ENCODE results near the gene AS3MT.
A peak's percentile ranks its signal among the peaks of the same experiment; 100 is the strongest.

Gene AS3MT

DNA sequence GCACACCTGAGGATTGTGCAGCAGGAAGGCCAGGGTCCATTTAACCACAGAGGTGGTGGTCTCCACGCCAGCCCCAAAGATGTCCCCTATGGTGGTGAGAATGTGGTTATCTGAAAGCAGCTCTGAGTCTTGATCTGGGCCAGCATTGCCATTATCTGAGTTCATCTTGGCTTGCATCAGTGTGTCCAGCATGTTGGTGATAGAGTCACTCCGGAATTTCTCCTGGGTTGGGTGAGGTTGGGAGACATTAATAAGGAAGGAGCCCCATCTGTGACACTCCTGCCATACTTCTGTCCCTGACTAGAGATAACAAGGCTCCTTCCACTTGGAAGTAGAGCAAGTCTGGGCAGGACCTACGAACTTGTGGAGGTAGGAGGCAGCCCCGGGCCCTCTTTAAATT is 36.3 kb upstream of the AS3MT start:
- no peak overlapping the region for H2BK5ac ChIP-seq (ENCODE audit: low read depth, low read length, poor library complexity, severe bottlenecking)
- H3K23ac ChIP-seq (ENCODE audit: low read length in 2 of 2) = no peak overlapping the region
- H3K9ac ChIP-seq (ENCODE audit: low read length) = no peak overlapping the region
- no peak overlapping the region for H2AFZ ChIP-seq (ENCODE audit: low read depth, low read length)
- peaks cover 7% of the 10 kb centered on the region for H3K9me3 ChIP-seq (ENCODE audit: control insufficient read depth, low read length)
- H4K91ac ChIP-seq (ENCODE audit: low read length) = no peak overlapping the region
- no peak overlapping the region for H2BK12ac ChIP-seq (ENCODE audit: low read length in 2 of 2)
- H2BK15ac ChIP-seq (ENCODE audit: low read depth, poor library complexity, severe bottlenecking) = no peak overlapping the region
- H3K27ac ChIP-seq (ENCODE audit: low read length, poor library complexity, severe bottlenecking) = no peak overlapping the region
- H3K4me2 ChIP-seq (ENCODE audit: low read length, poor library complexity, severe bottlenecking) = no peak overlapping the region
- no peaks in the 10 kb centered on the region for H3K4me1 ChIP-seq (ENCODE audit: control insufficient read depth, insufficient read depth, low read depth, low read length)
- H2AK5ac ChIP-seq (ENCODE audit: low read length, severe bottlenecking) = no peak overlapping the region
- no peak overlapping the region for H3K4ac ChIP-seq (ENCODE audit: low read depth in 1 of 2, low read length in 2 of 2)
- 82% methylated on average over 2 of the region's 4 CpGs for WGBS
- H3K36me3 ChIP-seq (ENCODE audit: control insufficient read depth in 1 of 2, insufficient read depth in 2 of 2, low read depth in 1 of 2, low read length in 2 of 2) = no peaks in the 10 kb centered on the region
- no peaks in the 10 kb centered on the region for H3K79me1 ChIP-seq (replicated peaks; ENCODE audit: low read length, poor library complexity, severe bottlenecking)
- no peak overlapping the region for H4K8ac ChIP-seq (ENCODE audit: low read length)
- H3K14ac ChIP-seq (ENCODE audit: low read length in 2 of 2) = no peak overlapping the region
- H3K18ac ChIP-seq (ENCODE audit: low read depth in 1 of 2, low read length in 2 of 2) = no peak overlapping the region
- no peak for DNase-seq
- H2BK120ac ChIP-seq (ENCODE audit: low read depth, low read length) = no peak overlapping the region
- H3K27me3 ChIP-seq (ENCODE audit: control insufficient read depth in 1 of 2, insufficient read depth in 1 of 2, low read length in 2 of 2) = peaks cover 3 to 15% of the 10 kb centered on the region in 2 experiments
- H3K4me3 ChIP-seq (ENCODE audit: insufficient read depth in 1 of 2, low read depth in 1 of 2, low read length in 2 of 2) = no peak overlapping the region

DNA sequence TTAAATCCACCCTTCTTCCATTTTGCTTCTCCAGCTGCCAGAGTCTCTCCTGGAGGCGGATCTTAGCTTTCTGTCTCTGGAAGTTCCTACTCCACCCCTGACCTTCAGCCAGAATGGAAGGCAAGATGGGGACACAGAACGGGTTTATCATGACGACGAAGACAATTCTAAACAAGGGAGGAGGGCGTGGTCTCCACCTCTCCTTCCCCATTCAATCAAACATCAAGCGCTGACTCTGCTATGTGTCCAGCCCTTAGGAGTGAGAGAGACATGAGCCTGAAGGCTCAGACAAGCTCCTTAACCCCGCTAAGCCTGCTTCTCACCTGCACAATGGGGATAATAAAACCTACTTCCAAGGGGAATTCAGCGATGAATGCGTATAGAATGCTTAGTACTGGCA is 35.1 kb upstream of the AS3MT start:
- Histone ChIP-seq H2AFZ (ENCODE audit: low read depth, low read length) (no peak overlapping the region), H3K9me3 (ENCODE audit: control insufficient read depth, low read length) (peaks cover 13% of the 10 kb centered on the region), H3K23ac (ENCODE audit: low read length in 2 of 2) (no peak overlapping the region), H3K79me1 (replicated peaks; ENCODE audit: low read length, poor library complexity, severe bottlenecking) (no peaks in the 10 kb centered on the region), H3K18ac (ENCODE audit: low read depth in 1 of 2, low read length in 2 of 2) (no peak overlapping the region), H4K91ac (ENCODE audit: low read length) (no peak overlapping the region), H2BK120ac (ENCODE audit: low read depth, low read length) (no peak overlapping the region), H3K14ac (ENCODE audit: low read length in 2 of 2) (no peak overlapping the region), H3K4me3 (ENCODE audit: insufficient read depth in 1 of 2, low read depth in 1 of 2, low read length in 2 of 2) (no peak overlapping the region), H2BK12ac (ENCODE audit: low read length in 2 of 2) (no peak overlapping the region), H3K4me2 (ENCODE audit: low read length, poor library complexity, severe bottlenecking) (no peak overlapping the region), H2BK15ac (ENCODE audit: low read depth, poor library complexity, severe bottlenecking) (no peak overlapping the region), H3K27me3 (ENCODE audit: control insufficient read depth in 1 of 2, insufficient read depth in 1 of 2, low read length in 2 of 2) (peaks cover 3 to 15% of the 10 kb centered on the region in 2 experiments), H4K8ac (ENCODE audit: low read length) (no peak overlapping the region), H3K4me1 (ENCODE audit: control insufficient read depth, insufficient read depth, low read depth, low read length) (no peaks in the 10 kb centered on the region), H2AK5ac (ENCODE audit: low read length, severe bottlenecking) (no peak overlapping the region), H3K27ac (ENCODE audit: low read length, poor library complexity, severe bottlenecking) (no peak overlapping the region), H2BK5ac (ENCODE audit: low read depth, low read length, poor library complexity, severe bottlenecking) (no peak overlapping the region), H3K9ac (ENCODE audit: low read length) (no peak overlapping the region), H3K4ac (ENCODE audit: low read depth in 1 of 2, low read length in 2 of 2) (no peak overlapping the region), H3K36me3 (ENCODE audit: control insufficient read depth in 1 of 2, insufficient read depth in 2 of 2, low read depth in 1 of 2, low read length in 2 of 2) (no peaks in the 10 kb centered on the region)
- DNase-seq = no peak
- 79% methylated on average over 9 of the region's 9 CpGs for WGBS

DNA sequence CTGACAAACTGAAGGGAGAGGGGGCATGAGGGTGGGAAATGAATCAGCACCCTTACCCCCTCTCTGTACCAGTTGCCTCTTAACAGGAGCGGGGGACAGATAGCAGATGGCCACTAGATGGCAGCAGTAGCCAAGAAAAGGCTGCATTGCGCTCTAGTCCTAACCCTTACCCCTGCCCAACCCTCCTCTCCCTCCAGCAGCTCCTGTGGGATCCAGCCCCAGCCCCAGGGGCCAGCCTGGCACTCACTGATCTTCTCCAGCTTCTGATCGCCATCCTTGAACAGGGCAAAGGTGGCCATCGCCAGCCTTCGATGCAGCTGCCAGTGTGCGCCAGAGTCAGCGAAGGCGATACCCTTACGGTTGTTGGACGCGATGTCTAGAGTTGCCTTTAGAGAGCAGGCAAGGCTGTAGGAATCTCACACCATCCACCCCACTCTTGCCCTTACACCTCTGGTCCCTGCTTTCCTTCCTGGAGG is 34.2 kb upstream of the AS3MT start:
- H2BK120ac ChIP-seq (ENCODE audit: low read depth, low read length) = no peak overlapping the region
- no peak overlapping the region for H3K23ac ChIP-seq (ENCODE audit: low read length in 2 of 2)
- no peak overlapping the region for H2AFZ ChIP-seq (ENCODE audit: low read depth, low read length)
- H4K8ac ChIP-seq (ENCODE audit: low read length) = no peak overlapping the region
- H3K79me1 ChIP-seq (replicated peaks; ENCODE audit: low read length, poor library complexity, severe bottlenecking) = no peaks in the 10 kb centered on the region
- H3K4me2 ChIP-seq (ENCODE audit: low read length, poor library complexity, severe bottlenecking) = no peak overlapping the region
- no peak overlapping the region for H3K9ac ChIP-seq (ENCODE audit: low read length)
- DNase-seq = peak; percentile 80
- H3K4me3 ChIP-seq (ENCODE audit: insufficient read depth in 1 of 2, low read depth in 1 of 2, low read length in 2 of 2) = no peak overlapping the region
- H2BK15ac ChIP-seq (ENCODE audit: low read depth, poor library complexity, severe bottlenecking) = no peak overlapping the region
- no peak overlapping the region for H3K27ac ChIP-seq (ENCODE audit: low read length, poor library complexity, severe bottlenecking)
- H2BK5ac ChIP-seq (ENCODE audit: low read depth, low read length, poor library complexity, severe bottlenecking) = no peak overlapping the region
- H4K91ac ChIP-seq (ENCODE audit: low read length) = no peak overlapping the region
- no peaks in the 10 kb centered on the region for H3K4me1 ChIP-seq (ENCODE audit: control insufficient read depth, insufficient read depth, low read depth, low read length)
- no peak overlapping the region for H2AK5ac ChIP-seq (ENCODE audit: low read length, severe bottlenecking)
- H3K27me3 ChIP-seq (ENCODE audit: control insufficient read depth in 1 of 2, insufficient read depth in 1 of 2, low read length in 2 of 2) = peaks cover 5 to 17% of the 10 kb centered on the region in 2 experiments
- no peak overlapping the region for H2BK12ac ChIP-seq (ENCODE audit: low read length in 2 of 2)
- WGBS = 72% methylated on average over 11 of the region's 11 CpGs
- peaks cover 13% of the 10 kb centered on the region for H3K9me3 ChIP-seq (ENCODE audit: control insufficient read depth, low read length)
- no peaks in the 10 kb centered on the region for H3K36me3 ChIP-seq (ENCODE audit: control insufficient read depth in 1 of 2, insufficient read depth in 2 of 2, low read depth in 1 of 2, low read length in 2 of 2)
- H3K14ac ChIP-seq (ENCODE audit: low read length in 2 of 2) = no peak overlapping the region
- H3K18ac ChIP-seq (ENCODE audit: low read depth in 1 of 2, low read length in 2 of 2) = no peak overlapping the region
- no peak overlapping the region for H3K4ac ChIP-seq (ENCODE audit: low read depth in 1 of 2, low read length in 2 of 2)

DNA sequence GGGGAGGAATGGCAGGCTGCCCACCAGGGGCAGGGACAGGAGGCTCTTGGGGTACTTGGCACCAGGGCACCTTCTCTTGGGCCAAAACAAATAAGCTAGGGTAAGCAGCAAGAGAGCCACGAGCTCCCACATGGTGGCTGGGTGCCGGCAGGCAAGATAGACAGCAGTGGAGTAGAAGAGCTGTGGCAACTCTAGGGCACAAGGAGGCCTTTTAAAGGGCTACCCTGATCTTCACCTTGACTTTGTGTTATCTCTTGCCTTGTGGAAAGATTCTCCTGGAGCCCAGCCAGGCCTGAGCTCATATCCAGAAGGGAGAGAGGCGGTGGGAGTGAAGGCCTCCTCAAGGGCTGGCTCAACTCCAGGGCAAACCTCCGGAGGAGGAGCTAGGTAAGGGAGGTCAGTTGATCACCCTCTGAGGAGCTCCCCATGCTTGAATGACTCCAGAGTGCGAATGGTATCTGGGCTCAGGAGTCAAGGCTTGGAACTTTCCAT is 32.0 kb upstream of the AS3MT start, which contains the start of gene CYP17A1:
CYP17A1 (minus strand) TSS at position 184 of the 492 bp plus-strand sequence; CDS start at position 132, 52 bp downstream.
- H3K18ac ChIP-seq (ENCODE audit: low read depth in 1 of 2, low read length in 2 of 2) = no peak within 1 kb of the TSS
- no peaks in the 10 kb centered on the region for H3K79me1 ChIP-seq (replicated peaks; ENCODE audit: low read length, poor library complexity, severe bottlenecking)
- H4K8ac ChIP-seq (ENCODE audit: low read length) = no peak within 1 kb of the TSS
- no peak within 1 kb of the TSS for H4K91ac ChIP-seq (ENCODE audit: low read length)
- WGBS = 93% methylated on average over 5 of the region's 5 CpGs
- no peaks in the 10 kb centered on the region for H3K36me3 ChIP-seq (ENCODE audit: control insufficient read depth in 1 of 2, insufficient read depth in 2 of 2, low read depth in 1 of 2, low read length in 2 of 2)
- H3K4me2 ChIP-seq (ENCODE audit: low read length, poor library complexity, severe bottlenecking) = no peak within 1 kb of the TSS
- peaks cover 9 to 19% of the 10 kb centered on the region in 2 experiments for H3K27me3 ChIP-seq (ENCODE audit: control insufficient read depth in 1 of 2, insufficient read depth in 1 of 2, low read length in 2 of 2)
- no peak within 1 kb of the TSS for H3K4ac ChIP-seq (ENCODE audit: low read depth in 1 of 2, low read length in 2 of 2)
- no peak within 1 kb of the TSS for H2BK15ac ChIP-seq (ENCODE audit: low read depth, poor library complexity, severe bottlenecking)
- H2BK120ac ChIP-seq (ENCODE audit: low read depth, low read length) = no peak within 1 kb of the TSS
- no peaks in the 10 kb centered on the region for H3K4me1 ChIP-seq (ENCODE audit: control insufficient read depth, insufficient read depth, low read depth, low read length)
- no peak for DNase-seq
- no peak within 1 kb of the TSS for H2AK5ac ChIP-seq (ENCODE audit: low read length, severe bottlenecking)
- no peak within 1 kb of the TSS for H2BK12ac ChIP-seq (ENCODE audit: low read length in 2 of 2)
- no peak within 1 kb of the TSS for H3K23ac ChIP-seq (ENCODE audit: low read length in 2 of 2)
- H3K9me3 ChIP-seq (ENCODE audit: control insufficient read depth, low read length) = peaks cover 13% of the 10 kb centered on the region
- no peak within 1 kb of the TSS for H3K4me3 ChIP-seq (ENCODE audit: insufficient read depth in 1 of 2, low read depth in 1 of 2, low read length in 2 of 2)
- H3K14ac ChIP-seq (ENCODE audit: low read length in 2 of 2) = no peak within 1 kb of the TSS
- H2AFZ ChIP-seq (ENCODE audit: low read depth, low read length) = no peak within 1 kb of the TSS
- H3K27ac ChIP-seq (ENCODE audit: low read length, poor library complexity, severe bottlenecking) = no peak within 1 kb of the TSS
- no peak within 1 kb of the TSS for H2BK5ac ChIP-seq (ENCODE audit: low read depth, low read length, poor library complexity, severe bottlenecking)
- no peak within 1 kb of the TSS for H3K9ac ChIP-seq (ENCODE audit: low read length)

All from mesenchymal stem cell (in vitro differentiated cells and primary cell).